GM11168 (cell line): ENCODE data around the gene DNAJC6.

ENCODE experiments used
- in situ Hi-C: fragments of 300-500 bp; cut with MboI; formaldehyde crosslinking; loops from one replicate; pipeline ENCODE4 v1.12.0; 2022; ENCODE audit warnings: low sequenced_read_pairs; ENCODE audit not compliant: unreplicated experiment

DNAJC6 gene

GRCh38 chr1:65422241-65423203, 113.2 kb downstream of the DNAJC6 start:
- in situ Hi-C loops, result no loop called here

- in situ Hi-C loops, result no loop called here
Measured at GRCh38 chr1:65423884-65424572, 114.7 kb downstream of the DNAJC6 start.

GRCh38 chr1:65424573-65424889, 115.2 kb downstream of the DNAJC6 start:
- in situ Hi-C loops, result no loop called here

GRCh38 chr1:65425006-65425405, 115.7 kb downstream of the DNAJC6 start:
- in situ Hi-C loops, result no loop called here

GRCh38 chr1:65425697-65426096, 116.4 kb downstream of the DNAJC6 start:
- in situ Hi-C loops, result no loop called here

DNA sequence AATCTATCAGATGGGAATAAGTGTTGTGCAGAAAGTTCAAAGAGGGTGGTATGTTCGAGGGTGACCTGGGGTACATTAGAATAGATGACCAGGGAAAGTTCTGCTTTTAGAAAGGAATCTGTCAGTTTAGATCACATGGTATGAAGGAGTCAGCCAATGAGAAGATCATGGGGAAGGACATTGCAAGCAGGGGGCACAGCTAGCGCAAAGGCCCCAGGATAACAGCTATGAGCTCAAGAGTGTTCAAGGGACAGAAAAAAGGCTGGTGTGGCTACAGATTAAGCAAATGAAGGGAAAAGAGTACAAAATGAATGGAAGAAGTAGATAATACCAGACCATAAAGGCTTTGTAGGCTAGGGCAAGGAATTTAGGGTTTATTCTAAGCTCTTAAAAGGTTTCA, 119.7 kb downstream of the DNAJC6 start:
- in situ Hi-C loops, result no loop called here

DNA sequence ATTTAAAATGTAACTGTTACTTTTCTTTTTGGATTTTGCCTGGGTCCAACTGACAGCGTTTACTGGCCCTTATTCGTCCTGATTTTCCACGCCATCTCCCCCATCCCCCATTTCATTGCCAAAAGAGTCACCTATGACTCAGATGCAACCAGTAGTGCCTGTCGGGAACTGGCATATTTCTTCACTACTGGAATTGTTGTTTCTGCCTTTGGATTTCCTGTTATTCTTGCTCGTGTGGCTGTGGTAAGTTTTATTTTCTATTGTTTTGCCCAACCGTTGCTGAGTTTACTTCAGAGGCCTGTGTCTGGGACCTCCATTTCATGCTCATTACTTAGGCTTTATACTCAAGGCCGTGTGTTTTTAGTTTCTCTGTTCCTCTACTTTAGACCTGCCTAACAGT, 120.5 kb downstream of the DNAJC6 start:
- in situ Hi-C loops, result no loop called here

- in situ Hi-C loops, result no loop called here
Measured at GRCh38 chr1:65431111-65431705, 121.9 kb downstream of the DNAJC6 start.

DNA sequence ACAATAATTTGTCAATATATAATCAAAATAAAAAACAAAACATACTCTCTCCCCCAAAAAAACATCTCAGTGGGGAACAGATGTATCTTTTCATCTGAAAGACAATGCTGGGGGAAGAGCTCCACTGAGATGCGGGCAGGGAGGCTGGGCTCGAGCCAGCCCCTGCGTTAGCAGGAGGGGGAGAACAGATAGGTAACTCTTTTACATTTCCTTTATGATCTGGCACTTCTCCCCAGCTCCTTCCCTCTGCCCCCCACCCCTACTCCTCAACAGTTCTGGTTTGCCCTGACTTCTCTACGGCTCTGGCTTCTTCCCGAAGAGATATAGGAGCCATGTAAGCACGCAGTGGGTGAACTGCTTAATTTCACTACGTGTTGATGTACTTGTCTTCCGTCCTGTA, 123.6 kb downstream of the DNAJC6 start:
- in situ Hi-C loops, result no loop called here

DNA sequence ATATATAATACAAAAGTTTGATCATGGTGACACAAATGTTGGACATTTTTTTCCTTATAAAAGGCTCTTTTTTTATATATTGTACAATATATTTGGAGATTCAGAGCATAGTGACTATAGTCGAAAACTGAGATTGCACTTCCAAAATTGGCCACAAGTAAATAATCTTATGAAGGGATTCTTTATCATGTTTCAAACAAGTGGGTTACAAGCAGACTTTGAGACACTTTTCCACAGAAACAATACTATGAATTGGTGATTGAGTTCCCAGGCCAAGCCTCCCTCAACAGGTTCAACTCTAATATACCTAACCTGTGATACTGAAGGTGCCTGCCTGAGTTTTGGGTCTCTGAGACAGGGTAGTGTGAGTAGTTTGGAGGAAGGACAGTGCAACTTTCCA, 124.9 kb downstream of the DNAJC6 start:
- in situ Hi-C loops, result no loop called here

DNA sequence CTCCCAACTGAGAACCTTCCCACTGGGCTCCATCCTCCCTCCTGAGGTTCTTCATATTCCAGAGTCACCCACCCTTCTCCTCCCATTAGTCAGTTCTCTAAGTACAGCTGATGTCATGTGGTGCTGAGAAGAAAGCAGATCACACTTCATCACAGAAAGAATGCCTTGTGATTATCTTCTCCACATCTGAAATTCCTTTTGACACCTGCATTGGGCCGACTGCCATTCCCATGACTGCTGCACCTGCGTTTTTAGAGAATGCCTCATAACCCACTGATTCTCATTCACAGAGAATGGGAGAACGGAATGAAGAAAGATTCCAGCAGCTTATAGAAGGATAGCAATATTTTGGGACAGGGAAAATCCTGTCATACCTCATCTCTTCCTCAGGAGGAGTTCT, 125.4 kb downstream of the DNAJC6 start:
- in situ Hi-C loops, result no loop called here

GRCh38 chr1:65435987-65436386, 126.6 kb downstream of the DNAJC6 start:
- in situ Hi-C loops, result no loop called here

GRCh38 chr1:65437616-65438015, 128.3 kb downstream of the DNAJC6 start:
- in situ Hi-C loops, result no loop called here

- in situ Hi-C loops, result no loop called here
Measured at GRCh38 chr1:65440322-65440900, 131.1 kb downstream of the DNAJC6 start.

- in situ Hi-C loops, result no loop called here
Measured at GRCh38 chr1:65440915-65441314, 131.6 kb downstream of the DNAJC6 start.

- in situ Hi-C loops, result no loop called here
Measured at GRCh38 chr1:65441464-65441863, 132.1 kb downstream of the DNAJC6 start.

DNA sequence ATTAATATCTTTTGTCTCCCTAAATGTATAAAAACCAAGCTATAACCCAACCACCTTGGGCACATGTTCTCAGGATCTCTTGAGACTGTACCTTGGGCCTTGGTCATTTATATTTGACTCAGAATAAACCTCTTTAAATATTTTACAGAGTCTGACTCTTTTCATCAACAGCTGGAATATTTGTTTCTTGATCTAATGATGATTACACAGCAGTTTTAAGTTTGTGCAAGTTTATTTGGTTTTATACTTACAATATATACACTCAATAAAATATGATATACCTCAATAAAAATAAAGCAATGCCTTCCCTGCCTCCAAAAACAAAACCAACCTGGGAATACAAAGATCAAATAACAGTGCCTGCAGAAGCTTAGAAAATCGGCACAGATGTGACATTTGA, 133.1 kb downstream of the DNAJC6 start:
- in situ Hi-C loops, result no loop called here

- in situ Hi-C loops, result no loop called here
Measured at GRCh38 chr1:65443647-65444046, 134.3 kb downstream of the DNAJC6 start.

- in situ Hi-C loops, result no loop called here
Measured at GRCh38 chr1:65444128-65444640, 134.8 kb downstream of the DNAJC6 start.

DNA sequence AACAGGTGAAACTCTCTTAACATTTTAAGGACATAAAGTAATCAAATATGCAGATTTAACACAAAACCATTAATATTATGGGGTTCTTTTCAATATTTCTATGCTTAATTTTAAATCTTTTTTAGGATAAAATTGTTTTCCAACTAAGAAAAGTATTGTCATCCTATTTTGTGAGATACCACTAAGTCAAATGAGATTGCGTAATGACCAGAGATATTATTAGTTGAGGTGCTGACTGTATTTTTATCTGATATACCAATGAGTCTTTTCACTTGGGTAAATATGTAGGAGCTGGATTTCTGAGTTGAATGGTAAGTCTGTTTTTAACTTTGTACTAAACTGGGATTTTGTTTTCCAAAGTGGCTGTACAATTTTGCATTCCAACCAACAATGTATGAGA, 136.5 kb downstream of the DNAJC6 start:
- in situ Hi-C loops, result no loop called here
